ENCODE data around the gene TAX1BP1. TPM values are rescaled to one million over a fixed set of nuclear protein-coding genes. Genes with fewer than 3 reads are reported as not detected.
"Not testable (repeated sequence)": the region's sequence is repeated elsewhere in the genome, so short reads cannot be mapped to it uniquely, and the experiment has no call there.

TAX1BP1 gene
- total RNA-seq, 1 experiment from 2014 or later: 83.7 TPM

DNA sequence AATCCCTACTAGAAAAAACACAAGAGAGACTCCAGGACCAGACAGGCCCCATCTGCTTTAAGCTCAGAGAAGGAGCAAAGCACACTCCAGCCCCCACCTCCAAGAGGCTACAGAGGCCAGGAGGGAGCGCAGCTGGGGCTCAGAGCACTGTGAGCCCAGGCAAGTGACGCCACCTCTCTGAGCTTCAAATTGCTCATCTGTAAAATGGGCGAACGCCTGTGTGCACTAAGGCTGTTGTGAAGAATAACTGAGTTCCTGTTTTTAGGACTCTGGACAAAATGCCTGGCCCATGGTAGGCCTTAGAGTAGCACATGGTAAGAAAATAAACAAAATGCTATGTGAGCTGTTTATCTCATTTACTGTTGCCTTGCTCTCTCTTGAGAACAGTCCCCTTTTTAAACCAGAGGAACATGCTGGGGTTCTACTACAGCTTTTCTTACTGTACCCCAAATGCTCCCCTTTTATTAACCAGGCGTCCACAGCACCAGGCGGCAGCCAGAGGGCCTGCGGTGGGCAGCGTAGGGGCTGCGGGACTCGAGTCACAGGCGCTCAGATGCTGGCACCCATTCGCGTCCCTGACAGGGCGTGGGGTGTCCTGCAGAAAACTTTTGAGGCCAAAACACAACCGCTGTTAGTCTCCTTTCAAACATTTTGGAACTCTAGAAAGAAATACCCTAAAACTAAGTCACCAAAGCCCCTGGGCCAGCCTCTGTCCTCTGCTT is 103.8 kb downstream of the TAX1BP1 start:
- no peak for DNase-seq (ENCODE audit: low read depth)

DNA sequence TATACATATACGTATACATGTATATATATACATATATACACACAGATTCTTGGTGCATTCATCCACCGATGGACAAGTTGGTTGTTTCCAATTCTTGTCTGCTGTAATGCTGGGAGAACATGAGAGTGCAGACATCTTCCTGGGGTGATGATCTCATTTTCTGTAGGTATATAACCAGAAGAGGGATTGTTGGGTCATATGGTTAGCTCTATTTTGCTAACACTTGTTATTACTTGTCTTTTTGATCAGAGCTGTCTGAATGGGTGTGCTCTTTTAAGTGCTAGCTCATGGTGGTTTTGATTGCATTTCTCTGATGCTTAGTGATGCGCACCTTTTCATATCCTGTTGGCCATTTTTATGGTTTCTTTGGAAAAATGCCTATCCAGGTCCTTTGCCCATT is 106.4 kb downstream of the TAX1BP1 start:
- no peak for DNase-seq (ENCODE audit: low read depth)

DNA sequence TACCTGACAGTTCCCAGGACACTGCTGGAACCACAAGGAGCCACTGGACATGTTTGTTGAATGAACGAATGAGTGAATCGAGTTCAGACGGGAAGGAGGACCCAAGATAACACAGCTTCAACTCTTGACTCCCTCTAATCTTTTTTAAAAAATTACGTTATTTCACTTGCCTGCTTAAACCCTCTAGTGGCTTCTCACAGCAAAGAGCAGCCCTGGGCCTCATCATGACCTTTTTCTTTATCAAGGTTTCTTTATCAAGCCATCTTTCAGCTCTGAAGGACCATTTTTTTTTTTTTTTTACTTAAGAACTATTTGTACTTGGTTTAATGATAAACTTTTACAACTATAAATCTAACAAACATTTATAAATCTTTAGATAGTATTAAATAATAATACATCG is 110.6 kb downstream of the TAX1BP1 start:
- no peak for DNase-seq (ENCODE audit: low read depth)

GRCh38 chr7:27856703-27857485 is 116.9 kb downstream of the TAX1BP1 start:
- DNase-seq (ENCODE audit: low read depth): not testable (repeated sequence)

DNA sequence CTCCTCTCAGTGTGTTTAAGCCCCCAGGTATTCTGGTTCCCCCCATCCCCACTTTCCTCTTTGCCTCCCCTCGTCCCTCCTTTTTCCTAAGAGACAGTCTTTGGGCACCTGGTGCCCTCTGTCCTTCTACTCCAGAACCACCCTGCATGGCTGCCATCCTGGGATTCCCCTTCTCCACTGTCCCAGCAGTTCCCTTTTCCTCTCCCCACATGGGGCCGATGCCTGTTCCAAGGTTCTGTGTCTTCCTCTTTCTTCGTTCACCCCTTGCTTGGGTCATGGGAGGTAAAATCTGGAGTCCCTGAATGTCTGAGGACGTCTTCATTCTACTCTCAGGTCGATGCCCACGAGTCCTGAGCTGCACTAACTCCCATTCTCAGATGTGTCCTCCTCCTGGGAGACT is 120.8 kb downstream of the TAX1BP1 start:
- DNase-seq (ENCODE audit: low read depth): no peak

DNA sequence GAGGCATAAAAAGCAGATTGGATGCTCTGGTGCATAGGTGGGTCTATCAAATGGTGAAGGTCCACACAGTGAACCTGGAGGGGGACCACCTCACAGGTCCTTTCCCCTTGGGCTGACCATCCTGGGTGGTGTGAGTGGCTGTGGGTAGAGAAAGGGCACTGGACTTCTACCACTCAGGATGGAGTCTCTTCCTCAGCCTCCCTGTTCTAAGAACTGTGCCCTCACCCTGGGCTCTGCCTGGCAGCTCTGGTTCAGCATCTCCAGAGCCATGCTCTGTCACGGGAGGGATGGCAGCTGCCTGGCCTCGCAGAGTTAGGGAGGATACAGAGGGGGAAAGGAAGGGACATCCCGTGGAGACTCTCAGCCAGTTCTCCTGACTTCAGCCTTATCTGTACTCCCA is 121.8 kb downstream of the TAX1BP1 start:
- no peak for DNase-seq (ENCODE audit: low read depth)

GRCh38 chr7:27863880-27864279 is 123.9 kb downstream of the TAX1BP1 start:
- no peak for DNase-seq (ENCODE audit: low read depth)

DNA sequence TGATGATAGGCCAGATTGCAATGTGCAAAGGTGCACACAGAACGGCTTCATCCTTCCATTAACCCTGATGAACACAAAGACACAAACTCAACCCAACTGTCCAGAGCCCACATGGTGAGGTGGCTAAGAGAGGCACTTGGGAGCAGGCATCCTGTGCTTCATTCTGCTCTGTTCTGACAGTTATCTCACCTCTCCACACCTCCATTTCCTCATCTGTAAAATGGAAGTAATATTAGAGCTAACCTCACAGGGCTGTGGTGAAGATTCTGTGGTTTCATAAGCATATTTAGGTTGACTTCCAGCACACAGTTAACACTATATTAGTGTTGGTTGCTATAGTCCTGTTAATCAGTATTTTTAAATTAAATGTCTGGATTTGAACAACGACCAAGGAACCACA is 126.3 kb downstream of the TAX1BP1 start:
- no peak for DNase-seq (ENCODE audit: low read depth)

- DNase-seq (ENCODE audit: low read depth): no peak
Measured at GRCh38 chr7:27866828-27867672, 127.1 kb downstream of the TAX1BP1 start.

DNA sequence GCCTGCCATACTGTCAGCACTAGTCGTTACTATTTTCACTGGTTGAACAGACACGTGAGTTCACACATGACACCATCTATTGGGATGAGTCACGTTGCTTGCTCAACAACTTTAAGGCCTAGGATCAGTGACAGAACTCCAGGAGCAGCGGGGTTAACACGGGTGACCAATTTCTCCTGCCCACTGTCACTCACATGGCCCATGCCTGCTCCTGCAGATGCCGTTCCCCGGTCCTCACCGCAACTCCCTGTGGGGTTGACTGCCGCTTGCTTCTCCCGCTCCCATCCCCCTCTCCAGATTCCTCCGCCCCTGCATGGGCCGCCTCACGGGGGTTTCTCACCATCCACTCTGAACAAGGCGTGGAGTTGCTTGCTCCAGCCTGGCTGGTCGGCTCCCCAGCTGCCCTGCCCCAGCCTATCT is 128.2 kb downstream of the TAX1BP1 start:
- peak; percentile 80 for DNase-seq (ENCODE audit: low read depth)

DNA sequence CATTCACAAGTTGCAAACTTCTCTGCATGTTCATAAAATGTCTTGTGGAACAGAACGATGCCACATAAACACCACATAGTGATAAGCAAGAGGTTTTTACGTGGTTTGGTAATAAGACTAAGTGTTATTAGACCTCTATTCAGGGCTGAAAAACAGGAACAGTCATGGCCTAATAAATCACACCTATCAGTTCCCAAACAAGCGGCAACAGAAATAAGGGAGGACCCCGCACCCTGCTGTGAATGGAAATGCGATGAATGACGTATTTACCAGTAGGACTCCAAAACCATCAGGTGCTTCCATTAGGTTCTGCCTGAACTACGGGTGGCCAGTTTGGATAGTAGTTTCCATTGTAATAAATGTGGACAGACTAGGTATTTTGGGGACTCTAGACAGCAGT is 129.1 kb downstream of the TAX1BP1 start:
- DNase-seq (ENCODE audit: low read depth): no peak

GRCh38 chr7:27870595-27870994 is 130.6 kb downstream of the TAX1BP1 start:
- no peak for DNase-seq (ENCODE audit: low read depth)

- no peak for DNase-seq (ENCODE audit: low read depth)
Measured at GRCh38 chr7:27871086-27871485, 131.1 kb downstream of the TAX1BP1 start.

DNA sequence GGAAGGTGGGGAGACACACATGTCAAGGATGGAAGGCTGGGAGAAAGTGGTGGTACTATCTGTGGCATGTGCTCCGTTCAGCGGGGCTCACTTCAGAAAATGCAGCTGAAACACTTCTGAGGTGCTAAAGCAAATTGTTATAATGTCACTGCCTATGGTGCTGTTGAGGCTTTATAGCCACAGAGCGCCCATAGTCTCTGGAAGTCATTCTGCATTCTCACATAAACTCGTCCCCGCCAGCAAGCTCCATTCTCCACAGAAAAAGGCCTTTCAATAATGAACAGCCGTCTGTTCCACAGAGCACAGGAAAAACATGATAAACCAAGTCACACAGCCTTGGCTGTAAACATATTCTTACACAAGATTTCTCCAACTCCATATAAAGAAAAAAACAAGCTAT is 131.9 kb downstream of the TAX1BP1 start:
- DNase-seq (ENCODE audit: low read depth): no peak

DNA sequence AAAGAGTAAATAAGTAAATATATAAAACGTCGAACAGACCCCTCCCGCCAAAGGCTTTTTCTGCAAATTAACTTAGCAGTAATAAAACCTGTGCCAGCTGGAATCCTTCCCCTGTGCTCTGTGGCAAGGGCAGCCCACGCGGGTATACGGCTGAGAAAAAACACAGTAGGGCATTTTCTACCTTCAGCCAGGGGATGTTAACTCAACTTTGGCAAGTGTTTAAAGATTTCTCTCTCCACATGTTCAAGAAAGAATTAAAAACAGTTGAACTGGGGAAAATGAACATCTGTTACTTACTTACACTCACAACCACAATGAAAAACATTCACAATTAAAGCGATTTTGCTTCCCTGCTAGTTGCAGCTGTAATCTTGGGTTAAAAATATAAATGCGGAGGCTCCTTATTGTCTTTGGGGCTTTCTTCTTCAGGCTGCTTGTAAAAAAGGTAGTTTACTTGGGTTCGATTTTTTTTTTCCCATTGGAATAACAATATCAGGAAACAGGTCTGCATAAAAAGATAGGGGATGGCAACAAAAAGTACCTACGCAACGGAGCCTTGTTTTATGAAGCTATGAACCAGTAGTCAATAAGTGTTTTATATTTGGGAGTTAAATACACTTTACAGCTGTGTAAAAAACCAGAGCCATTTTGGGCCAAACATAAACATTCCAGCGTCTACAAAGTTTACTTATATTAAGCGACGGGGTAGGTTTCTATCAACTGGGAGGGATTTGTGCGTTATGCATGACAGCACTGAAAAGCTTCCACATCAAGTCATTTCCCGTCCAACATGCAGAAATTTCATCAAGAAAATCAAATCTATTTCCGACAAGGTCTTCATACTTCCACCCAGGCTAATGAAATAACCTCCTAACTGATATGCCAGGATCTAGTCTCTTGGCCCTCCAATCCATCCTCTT is 132.7 kb downstream of the TAX1BP1 start:
- DNase-seq (ENCODE audit: low read depth): no peak

- DNase-seq (ENCODE audit: low read depth): peak; percentile 85
Measured at GRCh38 chr7:27873981-27874957, 134.3 kb downstream of the TAX1BP1 start.

DNA sequence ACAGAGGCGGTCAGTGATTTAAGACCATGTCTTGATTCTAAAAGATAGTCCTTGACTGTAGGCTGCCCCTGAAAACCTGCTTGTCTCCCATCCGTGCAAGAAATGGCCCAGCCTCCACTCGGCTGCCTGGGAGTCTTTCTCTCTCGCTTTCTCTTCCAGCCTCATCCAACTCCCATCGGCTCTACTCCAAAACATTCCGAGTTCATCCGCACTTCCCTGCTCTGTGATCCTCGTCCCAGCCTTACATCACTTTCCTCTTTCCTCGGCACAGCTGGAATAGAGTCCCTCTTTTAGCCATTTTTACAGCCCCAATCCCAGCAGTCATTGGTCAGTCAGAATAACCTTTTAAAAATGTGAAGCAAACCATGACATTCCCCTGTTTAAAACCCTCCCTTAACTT is 135.1 kb downstream of the TAX1BP1 start:
- DNase-seq (ENCODE audit: low read depth): no peak

DNA sequence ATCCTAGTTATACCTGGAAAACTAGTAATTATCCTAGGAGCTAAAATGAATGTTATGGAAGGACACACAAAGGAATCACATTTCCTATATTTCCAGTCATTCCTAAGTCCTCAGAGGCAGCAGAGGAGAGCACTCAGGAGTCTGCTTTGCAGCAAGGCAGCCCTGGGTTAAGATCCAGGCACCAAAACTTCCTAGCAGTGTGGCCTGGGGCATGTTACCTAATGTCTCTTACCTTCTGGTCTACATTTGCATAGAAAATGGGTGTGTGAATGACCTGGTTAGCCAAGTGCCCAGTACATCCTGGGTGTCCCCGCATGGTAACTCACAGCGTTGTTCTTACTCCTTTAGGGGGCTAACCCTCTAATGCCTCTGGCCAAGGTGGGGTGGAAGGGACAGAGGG is 135.9 kb downstream of the TAX1BP1 start:
- no peak for DNase-seq (ENCODE audit: low read depth)

- DNase-seq (ENCODE audit: low read depth): no peak
Measured at GRCh38 chr7:27876756-27877155, 136.8 kb downstream of the TAX1BP1 start.
